Central memory CD8-positive, alpha-beta T cell (primary cell): ENCODE results near the gene SNAPC5.
"Not testable (repeated sequence)": the region's sequence is repeated elsewhere in the genome, so short reads cannot be mapped to it uniquely, and the experiment has no call there.

Source experiments
- ATAC-seq: fragments of 150-1000 bp; cut with Tn5 transposase; replicated peaks from 2 replicates; pipeline ENCODE4 v1.10.0; 2022; ENCODE audit warnings: mild to moderate bottlenecking, moderate FRiP score, moderate number of reproducible peaks; ENCODE audit not compliant: poor library complexity, severe bottlenecking; ENCODE audit errors: extremely low read depth
- DNase-seq, 2 donors: peaks; one replicate each; pipeline ENCODE4 v3.0.0; 2021; ENCODE audit warnings: low spot score in 2 of 2
- H3K27ac Mint-ChIP-seq: one replicate; pipeline ENCODE4 v1.8.0; 2022; ENCODE audit warnings: low read depth, mild to moderate bottlenecking, moderate library complexity, mixed read lengths
- H3K27me3 Mint-ChIP-seq: one replicate; pipeline ENCODE4 v1.8.0; 2022; ENCODE audit warnings: mixed read lengths
- H3K36me3 Mint-ChIP-seq: one replicate; pipeline ENCODE4 v1.8.0; 2022; ENCODE audit warnings: mild to moderate bottlenecking, moderate library complexity, mixed read lengths; ENCODE audit not compliant: insufficient read depth
- H3K4me1 Mint-ChIP-seq: one replicate; pipeline ENCODE4 v1.8.0; 2022; ENCODE audit warnings: mixed read lengths
- H3K4me3 Mint-ChIP-seq: one replicate; pipeline ENCODE4 v1.8.0; 2022; ENCODE audit warnings: mild to moderate bottlenecking, moderate library complexity, mixed read lengths
- H3K9me3 Mint-ChIP-seq: one replicate; pipeline ENCODE4 v1.8.0; 2022; ENCODE audit warnings: mixed read lengths

Gene SNAPC5

GRCh38 chr15:66465294-66465693, 32.3 kb downstream of the SNAPC5 start:
- not testable (repeated sequence) for DNase-seq, H3K27me3 Mint-ChIP-seq, H3K4me3 Mint-ChIP-seq, H3K36me3 Mint-ChIP-seq, H3K9me3 Mint-ChIP-seq, ATAC-seq, H3K4me1 Mint-ChIP-seq
- peak overlapping the region; percentile 10 for H3K27ac Mint-ChIP-seq

- no peak for DNase-seq
- H3K36me3 Mint-ChIP-seq: peaks cover 2% of the 10 kb centered on the region
These were observed 34.9 kb downstream of the SNAPC5 start for GRCh38 chr15:66462627-66463026.

GRCh38 chr15:66461917-66462316, 35.6 kb downstream of the SNAPC5 start:
- no peak overlapping the region for H3K4me3 Mint-ChIP-seq
- DNase-seq (no peak), ATAC-seq (no peak)
- no peaks in the 10 kb centered on the region for H3K27me3 Mint-ChIP-seq
- H3K27ac Mint-ChIP-seq: no peak overlapping the region
- peaks cover 1% of the 10 kb centered on the region for H3K36me3 Mint-ChIP-seq
- peaks cover 13% of the 10 kb centered on the region for H3K4me1 Mint-ChIP-seq
- H3K9me3 Mint-ChIP-seq: no peaks in the 10 kb centered on the region

More at GRCh38 chr15:66462627-66463026, 34.9 kb downstream of the SNAPC5 start:
- ATAC-seq: no peak
- H3K27me3 Mint-ChIP-seq: no peaks in the 10 kb centered on the region
- no peaks in the 10 kb centered on the region for H3K9me3 Mint-ChIP-seq
- H3K4me1 Mint-ChIP-seq: peaks cover 13% of the 10 kb centered on the region
- no peak overlapping the region for H3K4me3 Mint-ChIP-seq
- no peak overlapping the region for H3K27ac Mint-ChIP-seq

GRCh38 chr15:66461294-66461693, 36.3 kb downstream of the SNAPC5 start:
- not testable (repeated sequence) for H3K4me3 Mint-ChIP-seq, H3K36me3 Mint-ChIP-seq, H3K27me3 Mint-ChIP-seq

GRCh38 chr15:66459818-66460615, 37.5 kb downstream of the SNAPC5 start:
- Mint-ChIP-seq H3K36me3 (peaks cover 1% of the 10 kb centered on the region), H3K4me3 (no peak overlapping the region), H3K27me3 (no peaks in the 10 kb centered on the region), H3K4me1 (peaks cover 13% of the 10 kb centered on the region), H3K9me3 (no peaks in the 10 kb centered on the region), H3K27ac (peak overlapping the region; percentile 48)
- DNase-seq (no peak), ATAC-seq (peak; percentile 32)

More at GRCh38 chr15:66461294-66461693, 36.3 kb downstream of the SNAPC5 start:
- ATAC-seq, DNase-seq, H3K9me3 Mint-ChIP-seq: not testable (repeated sequence)
- Mint-ChIP-seq H3K4me1 (peaks cover 13% of the 10 kb centered on the region), H3K27ac (peak overlapping the region; percentile 48)

GRCh38 chr15:66456211-66456610, 41.4 kb downstream of the SNAPC5 start:
- Mint-ChIP-seq H3K36me3 (peaks cover 1% of the 10 kb centered on the region), H3K4me3 (no peak overlapping the region), H3K9me3 (no peaks in the 10 kb centered on the region), H3K27ac (peak overlapping the region; percentile 70), H3K27me3 (no peaks in the 10 kb centered on the region), H3K4me1 (peaks cover 13% of the 10 kb centered on the region)
- ATAC-seq: no peak
- DNase-seq: no peak

- no peaks in the 10 kb centered on the region for H3K4me1 Mint-ChIP-seq
- DNase-seq: no peak
- no peak overlapping the region for H3K4me3 Mint-ChIP-seq
- peaks cover 1% of the 10 kb centered on the region for H3K36me3 Mint-ChIP-seq
- no peaks in the 10 kb centered on the region for H3K27me3 Mint-ChIP-seq
- no peaks in the 10 kb centered on the region for H3K9me3 Mint-ChIP-seq
- ATAC-seq: no peak
- peak overlapping the region; percentile 29 for H3K27ac Mint-ChIP-seq
These were observed 43.4 kb downstream of the SNAPC5 start for GRCh38 chr15:66454143-66454542.

DNA sequence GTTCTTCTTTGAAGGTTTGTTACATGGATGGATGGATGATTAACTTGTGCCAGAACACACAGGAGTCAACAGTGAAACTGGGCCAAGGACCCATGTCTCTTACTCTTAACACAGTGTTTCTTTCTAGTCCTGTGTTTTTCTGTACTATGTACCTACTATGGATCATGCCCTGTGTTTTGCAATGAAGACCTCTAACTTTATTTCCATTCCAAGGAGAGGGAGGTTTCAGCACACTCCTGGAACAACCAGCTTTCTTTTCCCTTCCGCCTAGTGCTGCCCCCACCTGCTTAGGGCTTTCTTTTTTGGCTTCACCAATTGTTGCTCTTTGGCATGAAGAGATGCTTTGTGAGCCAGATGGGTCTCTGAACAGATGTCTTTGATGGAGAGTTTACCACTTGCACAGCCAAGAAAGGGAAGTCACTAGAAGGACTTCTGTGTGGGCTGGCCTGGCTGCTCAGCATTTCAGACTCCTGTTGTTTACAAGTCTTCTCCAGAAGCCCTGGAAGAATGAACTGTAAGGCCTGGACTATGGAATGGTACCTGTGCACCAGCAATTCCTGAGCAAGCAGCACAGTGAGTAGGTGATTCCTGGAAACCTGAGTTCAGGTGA, 44.5 kb downstream of the SNAPC5 start:
- DNase-seq (no peak), ATAC-seq (no peak)
- Mint-ChIP-seq H3K27me3 (no peaks in the 10 kb centered on the region), H3K4me3 (no peak overlapping the region), H3K27ac (peak overlapping the region; percentile 69), H3K4me1 (no peaks in the 10 kb centered on the region), H3K9me3 (no peaks in the 10 kb centered on the region), H3K36me3 (peaks cover 4% of the 10 kb centered on the region)

DNA sequence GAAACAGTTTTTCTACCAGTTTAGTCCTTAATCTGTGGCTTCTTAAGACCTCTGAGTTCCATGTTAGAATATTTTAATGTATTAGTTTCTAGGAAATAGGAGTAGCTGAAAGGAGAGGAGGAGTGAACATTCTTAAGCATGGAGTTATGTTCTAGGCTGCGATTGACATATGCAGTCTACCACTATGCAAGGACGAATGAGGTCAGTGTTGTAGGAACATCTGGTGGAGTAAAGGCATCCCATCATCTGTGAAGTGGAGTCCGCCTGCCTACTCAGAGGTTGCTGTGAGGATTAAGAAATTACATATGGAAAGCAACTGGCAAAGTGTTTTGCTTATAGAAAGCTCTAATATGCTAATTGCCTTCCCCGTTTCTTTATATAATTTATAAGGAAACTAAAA, 45.1 kb downstream of the SNAPC5 start:
- H3K4me1 Mint-ChIP-seq: no peaks in the 10 kb centered on the region
- H3K4me3 Mint-ChIP-seq: no peak overlapping the region
- ATAC-seq (no peak), DNase-seq (no peak)
- peak overlapping the region; percentile 48 for H3K27ac Mint-ChIP-seq
- peaks cover 9% of the 10 kb centered on the region for H3K36me3 Mint-ChIP-seq
- H3K9me3 Mint-ChIP-seq: no peaks in the 10 kb centered on the region
- no peaks in the 10 kb centered on the region for H3K27me3 Mint-ChIP-seq
